Endodermal cell (in vitro differentiated cells): ENCODE measurements around the gene SFMBT2. TPM values are rescaled to one million over a fixed set of nuclear protein-coding genes. Genes with fewer than 3 reads are reported as not detected.

ENCODE experiments used
- DNase-seq: peaks from one replicate; pipeline ENCODE4 v3.0.0-alpha.2; 2017
- H3K27ac ChIP-seq: 2 replicates; pipeline ENCODE4 v1.5.1; 2013; ENCODE audit warnings: mild to moderate bottlenecking, low read depth, low read length, moderate library complexity
- H3K27me3 ChIP-seq: 2 replicates; pipeline ENCODE4 v1.6.1; 2013; ENCODE audit warnings: mild to moderate bottlenecking, low read length, moderate library complexity; ENCODE audit not compliant: insufficient read depth, control insufficient read depth, poor library complexity, severe bottlenecking
- H3K36me3 ChIP-seq: 2 replicates; pipeline ENCODE4 v1.7.0; 2013; ENCODE audit warnings: mild to moderate bottlenecking, low read length, moderate library complexity; ENCODE audit not compliant: control insufficient read depth, insufficient read depth
- H3K4me1 ChIP-seq: one replicate; pipeline ENCODE4 v1.7.0; 2013; ENCODE audit warnings: low read length; ENCODE audit not compliant: control insufficient read depth, insufficient read depth
- H3K4me3 ChIP-seq: 2 replicates; pipeline ENCODE4 v1.5.1; 2013; ENCODE audit warnings: mild to moderate bottlenecking, low read length, moderate library complexity
- H3K9ac ChIP-seq: 2 replicates; pipeline ENCODE4 v1.6.1; 2013; ENCODE audit warnings: mild to moderate bottlenecking, low read length, moderate library complexity; ENCODE audit not compliant: poor library complexity, severe bottlenecking; ENCODE audit errors: extremely low read depth
- H3K9me3 ChIP-seq: 2 replicates; pipeline ENCODE4 v1.6.1; 2013; ENCODE audit warnings: mild to moderate bottlenecking, low read length, moderate library complexity; ENCODE audit not compliant: control insufficient read depth
- H3K27ac Mint-ChIP-seq: 2 replicates; pipeline ENCODE4 v1.8.0; 2020; ENCODE audit warnings: mixed read lengths
- H3K27me3 Mint-ChIP-seq: 2 replicates; pipeline ENCODE4 v1.8.0; 2021; ENCODE audit warnings: mild to moderate bottlenecking, mixed read lengths; ENCODE audit not compliant: insufficient read depth
- H3K36me3 Mint-ChIP-seq: 2 replicates; pipeline ENCODE4 v1.8.0; 2020; ENCODE audit warnings: low read depth, mixed read lengths
- H3K4me1 Mint-ChIP-seq: 2 replicates; pipeline ENCODE4 v1.8.0; 2020; ENCODE audit warnings: mixed read lengths
- H3K4me3 Mint-ChIP-seq: 2 replicates; pipeline ENCODE4 v1.8.0; 2020; ENCODE audit warnings: mild to moderate bottlenecking, moderate library complexity, mixed read lengths
- H3K9me3 Mint-ChIP-seq: 2 replicates; pipeline ENCODE4 v1.8.0; 2020; ENCODE audit warnings: mild to moderate bottlenecking, mixed read lengths
- WGBS, 2 experiments: methylation state at CpG; one replicate each; pipeline versions ENCODE4 v1.1.5 to v1.1.7; 2013; ENCODE audit warnings: missing lambda C conversion rate in 2 of 2, mixed read lengths in 1 of 2; ENCODE audit not compliant: insufficient coverage in 1 of 2, insufficient read length in 1 of 2; 5-methylcytosine and 5-hydroxymethylcytosine counted together
- total RNA-seq, 2 donors: library from RNA; stranded (reverse); fragmentation: NEBNext Ultra II Directional in 1 of 2; extraction: Animal tissue kit (Norgen Biotek cat#: 25700) in 1 of 2; gene quantifications; 2 replicates in 1 of 2; 3 replicates in 1 of 2; pipeline ENCODE4 v1.2.1, GENCODE V29; 2021
- TF ChIP-seq, protein P1 (sequence below): fragments of 200-600 bp; sonication (generic); conservative IDR thresholded peaks from 2 replicates; pipeline ENCODE4 v1.5.0; 2021; ENCODE audit warnings: antibody characterized with exemption, mild to moderate bottlenecking

SFMBT2 gene
- total RNA-seq, 2 donors from 2014 or later: 3.9 to 5.3 TPM

DNA sequence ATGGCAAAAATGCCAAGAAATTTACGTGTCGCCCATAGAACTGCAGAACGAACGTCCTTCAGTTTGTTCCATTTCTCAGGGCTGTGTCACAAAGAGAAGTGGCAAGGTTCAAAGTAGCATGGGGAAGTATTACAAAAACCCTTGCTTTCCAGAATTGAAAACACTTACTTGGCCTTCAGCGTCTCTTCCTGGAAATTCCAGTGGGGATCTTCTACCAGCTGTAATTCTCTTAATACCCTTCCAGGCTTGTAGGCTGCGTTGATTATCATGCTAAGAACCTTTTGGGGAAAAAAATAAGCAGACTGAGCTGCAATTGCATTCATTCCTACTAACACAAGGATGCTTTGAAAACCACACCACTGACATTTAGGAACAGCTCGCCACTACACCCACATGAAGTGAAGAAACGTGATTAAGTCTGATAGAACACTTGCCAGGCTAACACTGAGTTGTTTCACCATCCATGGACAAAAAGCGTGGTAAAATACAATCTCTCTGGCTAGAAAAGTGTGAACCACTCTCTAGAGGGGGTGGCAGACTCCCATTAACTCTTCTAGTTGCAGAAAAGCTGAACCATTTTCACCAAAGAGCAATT, 222.3 kb downstream of the SFMBT2 start:
- H3K27ac ChIP-seq: no peak overlapping the region
- TF ChIP-seq, protein P1, sequence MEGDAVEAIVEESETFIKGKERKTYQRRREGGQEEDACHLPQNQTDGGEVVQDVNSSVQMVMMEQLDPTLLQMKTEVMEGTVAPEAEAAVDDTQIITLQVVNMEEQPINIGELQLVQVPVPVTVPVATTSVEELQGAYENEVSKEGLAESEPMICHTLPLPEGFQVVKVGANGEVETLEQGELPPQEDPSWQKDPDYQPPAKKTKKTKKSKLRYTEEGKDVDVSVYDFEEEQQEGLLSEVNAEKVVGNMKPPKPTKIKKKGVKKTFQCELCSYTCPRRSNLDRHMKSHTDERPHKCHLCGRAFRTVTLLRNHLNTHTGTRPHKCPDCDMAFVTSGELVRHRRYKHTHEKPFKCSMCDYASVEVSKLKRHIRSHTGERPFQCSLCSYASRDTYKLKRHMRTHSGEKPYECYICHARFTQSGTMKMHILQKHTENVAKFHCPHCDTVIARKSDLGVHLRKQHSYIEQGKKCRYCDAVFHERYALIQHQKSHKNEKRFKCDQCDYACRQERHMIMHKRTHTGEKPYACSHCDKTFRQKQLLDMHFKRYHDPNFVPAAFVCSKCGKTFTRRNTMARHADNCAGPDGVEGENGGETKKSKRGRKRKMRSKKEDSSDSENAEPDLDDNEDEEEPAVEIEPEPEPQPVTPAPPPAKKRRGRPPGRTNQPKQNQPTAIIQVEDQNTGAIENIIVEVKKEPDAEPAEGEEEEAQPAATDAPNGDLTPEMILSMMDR: no peak

DNA sequence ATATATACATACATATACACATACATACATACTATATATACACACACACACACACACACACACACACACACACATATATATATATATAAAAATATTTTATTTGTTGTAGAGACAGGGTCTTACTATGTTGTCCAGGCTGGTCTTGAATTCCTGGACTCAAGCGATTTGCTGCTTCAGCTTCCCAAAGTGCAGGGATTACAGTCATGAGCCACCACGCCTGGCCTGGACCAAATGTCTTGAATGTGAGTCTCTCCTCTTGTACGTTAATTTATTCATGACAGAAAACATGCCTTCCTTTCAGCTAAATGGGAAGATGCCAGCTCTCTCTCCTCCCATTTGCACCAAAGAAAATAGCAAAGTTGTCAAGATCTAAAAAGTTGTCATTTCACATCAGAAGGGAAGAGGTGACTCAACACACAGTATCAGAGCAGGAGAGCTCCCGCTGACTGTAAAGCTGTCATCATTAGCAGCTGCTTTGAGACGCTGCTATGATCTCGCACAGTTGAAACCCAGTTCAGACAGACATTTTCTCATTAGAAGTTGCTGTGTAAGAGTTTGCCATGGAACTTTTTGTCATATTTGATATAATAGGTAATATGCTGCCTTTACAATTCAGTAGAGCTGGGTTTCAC, 224.3 kb downstream of the SFMBT2 start:
- Mint-ChIP-seq H3K27ac (no peak overlapping the region), H3K36me3 (peaks cover 8% of the 10 kb centered on the region), H3K9me3 (no peaks in the 10 kb centered on the region), H3K4me1 (peaks cover 4% of the 10 kb centered on the region), H3K27me3 (no peaks in the 10 kb centered on the region), H3K4me3 (no peak overlapping the region)
- TF ChIP-seq, protein P1: no peak
- no peak overlapping the region for H3K27ac ChIP-seq
- DNase-seq: no peak
- H3K36me3 ChIP-seq: no peaks in the 10 kb centered on the region
- no peak overlapping the region for H3K4me3 ChIP-seq
- H3K9me3 ChIP-seq: no peaks in the 10 kb centered on the region
- no peaks in the 10 kb centered on the region for H3K4me1 ChIP-seq
- 89 to 94% methylated on average over 6 of the region's 6 CpGs for WGBS, 2 experiments
- no peak overlapping the region for H3K9ac ChIP-seq
- H3K27me3 ChIP-seq: no peaks in the 10 kb centered on the region

More for the DNA sequence above, 222.3 kb downstream of the SFMBT2 start:
- 87 to 91% methylated on average over 8 to 9 of the region's 9 CpGs for WGBS, 2 experiments
- Histone ChIP-seq H3K4me1 (no peaks in the 10 kb centered on the region), H3K4me3 (no peak overlapping the region), H3K9ac (no peak overlapping the region), H3K36me3 (no peaks in the 10 kb centered on the region), H3K9me3 (no peaks in the 10 kb centered on the region), H3K27me3 (no peaks in the 10 kb centered on the region)
- peaks cover 8% of the 10 kb centered on the region for H3K36me3 Mint-ChIP-seq
- DNase-seq: no peak
- H3K9me3 Mint-ChIP-seq: no peaks in the 10 kb centered on the region
- H3K27me3 Mint-ChIP-seq: no peaks in the 10 kb centered on the region
- no peak overlapping the region for H3K27ac Mint-ChIP-seq
- peaks cover 4% of the 10 kb centered on the region for H3K4me1 Mint-ChIP-seq
- no peak overlapping the region for H3K4me3 Mint-ChIP-seq

DNA sequence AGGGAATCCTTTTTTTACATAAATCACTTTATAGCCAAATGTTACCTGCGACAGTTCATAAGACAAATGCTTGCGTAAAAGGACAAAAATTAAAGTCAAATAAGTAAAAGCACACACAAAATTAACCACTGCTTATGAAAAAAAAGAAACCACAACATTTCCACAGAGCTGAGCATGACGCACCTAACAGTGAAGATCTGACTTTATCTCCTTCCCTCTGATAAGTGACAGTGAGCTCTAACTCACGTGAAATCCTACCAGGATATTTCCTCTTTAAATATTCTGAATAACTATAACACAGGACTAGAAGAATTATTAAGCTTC, 225.5 kb downstream of the SFMBT2 start:
- Histone ChIP-seq H3K27ac (no peak overlapping the region), H3K4me1 (no peaks in the 10 kb centered on the region), H3K36me3 (no peaks in the 10 kb centered on the region), H3K9ac (no peak overlapping the region), H3K27me3 (no peaks in the 10 kb centered on the region), H3K9me3 (no peaks in the 10 kb centered on the region), H3K4me3 (no peak overlapping the region)
- no peaks in the 10 kb centered on the region for H3K27me3 Mint-ChIP-seq
- H3K4me1 Mint-ChIP-seq: peaks cover 4% of the 10 kb centered on the region
- H3K36me3 Mint-ChIP-seq: peaks cover 5% of the 10 kb centered on the region
- 90 to 92% methylated on average over 2 to 4 of the region's 4 CpGs for WGBS, 2 experiments
- TF ChIP-seq, protein P1: no peak
- H3K4me3 Mint-ChIP-seq: no peak overlapping the region
- peak overlapping the region; percentile 35 for H3K27ac Mint-ChIP-seq
- no peak for DNase-seq
- no peaks in the 10 kb centered on the region for H3K9me3 Mint-ChIP-seq
